ENCODE results near the gene CA4.
A peak's percentile ranks its signal among the peaks of the same experiment; 100 is the strongest.
"Not testable (repeated sequence)": the region's sequence is repeated elsewhere in the genome, so short reads cannot be mapped to it uniquely, and the experiment has no call there.

CA4 gene

GRCh38 chr17:60155815-60156214 lies 6.0 kb downstream of the CA4 start:
- DNase-seq: no peak

- DNase-seq: no peak
These were observed 7.0 kb downstream of the CA4 start for GRCh38 chr17:60156746-60157145.

GRCh38 chr17:60157487-60158040 lies 7.8 kb downstream of the CA4 start:
- DNase-seq: no peak

- no peak for DNase-seq
These were observed 9.1 kb downstream of the CA4 start for GRCh38 chr17:60158751-60159478.

GRCh38 chr17:60159479-60159866 lies 9.7 kb downstream of the CA4 start:
- DNase-seq: no peak

GRCh38 chr17:60160829-60161501 lies 11.2 kb downstream of the CA4 start:
- peak; percentile 30 to 59 (median 47) for DNase-seq

GRCh38 chr17:60161598-60162330 lies 12.0 kb downstream of the CA4 start:
- peak; percentile 50 to 65 (median 58) for DNase-seq

- DNase-seq: no peak
These were observed 13.5 kb downstream of the CA4 start for GRCh38 chr17:60163108-60163784.

GRCh38 chr17:60164164-60164563 lies 14.4 kb downstream of the CA4 start:
- no peak for DNase-seq

GRCh38 chr17:60164697-60165096 lies 14.9 kb downstream of the CA4 start:
- no peak for DNase-seq

- DNase-seq: no peak
These were observed 15.4 kb downstream of the CA4 start for GRCh38 chr17:60165223-60165622.

GRCh38 chr17:60165971-60166370 lies 16.2 kb downstream of the CA4 start:
- no peak for DNase-seq

GRCh38 chr17:60167065-60167741 lies 17.4 kb downstream of the CA4 start:
- no peak for DNase-seq

- DNase-seq: no peak
These were observed 18.9 kb downstream of the CA4 start for GRCh38 chr17:60168654-60169053.

- DNase-seq: peak; percentile 57 to 74 (median 62)
These were observed 20.4 kb downstream of the CA4 start for GRCh38 chr17:60169921-60170817.

GRCh38 chr17:60170835-60171752 lies 21.3 kb downstream of the CA4 start:
- DNase-seq: no peak

- DNase-seq: no peak
These were observed 21.9 kb downstream of the CA4 start for GRCh38 chr17:60171753-60172079.

GRCh38 chr17:60173304-60173819 lies 23.6 kb downstream of the CA4 start:
- DNase-seq: peak in 2 of 3 donors; percentile 21 to 56

GRCh38 chr17:60174035-60174434 lies 24.3 kb downstream of the CA4 start:
- DNase-seq: no peak

GRCh38 chr17:60174767-60175166 lies 25.0 kb downstream of the CA4 start:
- DNase-seq: not testable (repeated sequence)

All from suppressor macrophage treated with lipopolysaccharide for 1 hour (primary cell).